ENCODE data around the gene OR2A1.
"Not testable (repeated sequence)": the region's sequence is repeated elsewhere in the genome, so short reads cannot be mapped to it uniquely, and the experiment has no call there.

Gene OR2A1

GRCh38 chr7:144311872-144312469, at the start of gene OR2A1:
OR2A1 (plus strand) TSS chr7:144312419; CDS start chr7:144318125, 5,706 bp downstream.
- DNase-seq: not testable (repeated sequence)

- DNase-seq: not testable (repeated sequence)
Observed at GRCh38 chr7:144264692-144265091, 47.5 kb upstream of the OR2A1 start, which contains the start of gene OR2A7. OR2A7 (minus strand) TSS chr7:144264792; CDS start chr7:144259628, 5,164 bp downstream.

GRCh38 chr7:144269188-144269587, 43.0 kb upstream of the OR2A1 start, which contains the start of gene CTAGE8:
CTAGE8 (minus strand) TSS chr7:144269288; CDS start chr7:144269250, 38 bp downstream.
- not testable (repeated sequence) for DNase-seq

GRCh38 chr7:144275281-144275680, 36.9 kb upstream of the OR2A1 start:
- DNase-seq: not testable (repeated sequence)

- not testable (repeated sequence) for DNase-seq
Observed at GRCh38 chr7:144280010-144280409, 32.2 kb upstream of the OR2A1 start.

GRCh38 chr7:144281981-144282380, 30.2 kb upstream of the OR2A1 start:
- DNase-seq: not testable (repeated sequence)

- not testable (repeated sequence) for DNase-seq
Observed at GRCh38 chr7:144282490-144282889, 29.7 kb upstream of the OR2A1 start.

- not testable (repeated sequence) for DNase-seq
Observed at GRCh38 chr7:144283716-144284115, 28.5 kb upstream of the OR2A1 start.

GRCh38 chr7:144287171-144287784, 24.9 kb upstream of the OR2A1 start:
- not testable (repeated sequence) for DNase-seq

GRCh38 chr7:144291607-144292006, 20.6 kb upstream of the OR2A1 start:
- DNase-seq: not testable (repeated sequence)

- DNase-seq: not testable (repeated sequence)
Observed at GRCh38 chr7:144292384-144293161, 19.6 kb upstream of the OR2A1 start.

GRCh38 chr7:144293794-144294499, 18.3 kb upstream of the OR2A1 start:
- DNase-seq: not testable (repeated sequence)

GRCh38 chr7:144302578-144303303, 9.5 kb upstream of the OR2A1 start:
- not testable (repeated sequence) for DNase-seq

GRCh38 chr7:144303607-144304006, 8.6 kb upstream of the OR2A1 start:
- not testable (repeated sequence) for DNase-seq

- not testable (repeated sequence) for DNase-seq
Observed at GRCh38 chr7:144305156-144305555, 7.1 kb upstream of the OR2A1 start.

- DNase-seq: not testable (repeated sequence)
Observed at GRCh38 chr7:144309702-144310101, 2.5 kb upstream of the OR2A1 start.

GRCh38 chr7:144311218-144311617, 1.0 kb upstream of the OR2A1 start:
- DNase-seq: not testable (repeated sequence)

GRCh38 chr7:144317537-144317936, 5.3 kb downstream of the OR2A1 start:
- not testable (repeated sequence) for DNase-seq

- DNase-seq: not testable (repeated sequence)
Observed at GRCh38 chr7:144319547-144319946, 7.3 kb downstream of the OR2A1 start.

GRCh38 chr7:144321677-144322206, 9.5 kb downstream of the OR2A1 start:
- DNase-seq: not testable (repeated sequence)

- not testable (repeated sequence) for DNase-seq
Observed at GRCh38 chr7:144323359-144323758, 11.1 kb downstream of the OR2A1 start.

- not testable (repeated sequence) for DNase-seq
Observed at GRCh38 chr7:144325868-144326267, 13.6 kb downstream of the OR2A1 start.
